NOMO-1 treated with DMSO at 0.1 percent for 48 hours (cell line): Measurements from ENCODE around the gene DIAPH3.

Source experiments
- DNase-seq: peaks from one replicate; lab custom pipeline; 2025; ENCODE audit not compliant: unreplicated experiment; lab: John Stamatoyannopoulos, UW

Gene DIAPH3

GRCh38 chr13:59734393-59734792 is 429.3 kb downstream of the DIAPH3 start:
- DNase-seq, result no peak

- no peak for DNase-seq
Measured at GRCh38 chr13:59733744-59734143, 430.0 kb downstream of the DIAPH3 start.

- DNase-seq, result no peak
Measured at GRCh38 chr13:59730026-59730425, 433.7 kb downstream of the DIAPH3 start.

- DNase-seq, result no peak
Measured at GRCh38 chr13:59728896-59729545, 434.7 kb downstream of the DIAPH3 start.

- peak; percentile 6 for DNase-seq
Measured at GRCh38 chr13:59721926-59722910, 441.5 kb downstream of the DIAPH3 start.

GRCh38 chr13:59715611-59716010 is 448.1 kb downstream of the DIAPH3 start:
- no peak for DNase-seq

- DNase-seq, result no peak
Measured at GRCh38 chr13:59710996-59711701, 452.6 kb downstream of the DIAPH3 start.

- no peak for DNase-seq
Measured at GRCh38 chr13:59710416-59710815, 453.3 kb downstream of the DIAPH3 start.

- no peak for DNase-seq
Measured at GRCh38 chr13:59706101-59706976, 457.4 kb downstream of the DIAPH3 start.

GRCh38 chr13:59702269-59702668 is 461.5 kb downstream of the DIAPH3 start:
- no peak for DNase-seq

GRCh38 chr13:59701261-59701660 is 462.5 kb downstream of the DIAPH3 start:
- no peak for DNase-seq

GRCh38 chr13:59700281-59700680 is 463.4 kb downstream of the DIAPH3 start:
- DNase-seq, result no peak

- DNase-seq, result no peak
Measured at GRCh38 chr13:59696271-59696670, 467.5 kb downstream of the DIAPH3 start.

GRCh38 chr13:59691501-59692066 is 472.1 kb downstream of the DIAPH3 start:
- DNase-seq, result no peak

GRCh38 chr13:59690857-59691500 is 472.7 kb downstream of the DIAPH3 start:
- DNase-seq, result no peak

- DNase-seq, result no peak
Measured at GRCh38 chr13:59689057-59689456, 474.7 kb downstream of the DIAPH3 start.

- DNase-seq, result no peak
Measured at GRCh38 chr13:59686798-59687394, 476.8 kb downstream of the DIAPH3 start.

- DNase-seq, result no peak
Measured at GRCh38 chr13:59684105-59684504, 479.6 kb downstream of the DIAPH3 start.

- peak; percentile 44 for DNase-seq
Measured at GRCh38 chr13:59681636-59682311, 482.0 kb downstream of the DIAPH3 start.
